SK-N-SH (cell line): ENCODE results near the gene ETHE1. TPM values are rescaled to one million over a fixed set of nuclear protein-coding genes. Genes with fewer than 3 reads are reported as not detected.

Experiments
- CTCF ChIA-PET: fragments of 300-600, 350-600 bp; formaldehyde crosslinking; extraction: SDS; loops from one replicate; lab custom pipeline; 2021; lab: Yijun Ruan, JAX
- POLR2A ChIA-PET: fragments of 350-600 bp; sonication (Branson Sonifier 250); formaldehyde crosslinking; extraction: SDS; loops from one replicate; lab custom pipeline; 2020; ENCODE audit warnings: antibody characterized with exemption, inconsistent platforms; lab: Yijun Ruan, JAX
- DNase-seq: peaks from one replicate; pipeline ENCODE4 v3.0.0; 2012
- H2AFZ ChIP-seq: fragments of 200-600 bp; sonication (generic); 2 replicates; pipeline ENCODE4 v1.8.1; 2016; ENCODE audit warnings: antibody characterized with exemption, mild to moderate bottlenecking, low read depth
- H3F3A ChIP-seq: fragments of 200-600 bp; sonication (generic); replicated peaks from 2 replicates; pipeline ENCODE3; 2016; ENCODE audit warnings: antibody characterized with exemption, mild to moderate bottlenecking; ENCODE audit not compliant: insufficient read depth
- H3K27ac ChIP-seq, 2 experiments: fragments of 200-500 bp in 1 of 2; fragments of 200-600 bp in 1 of 2; sonication (Bioruptor generic) in 1 of 2; sonication (generic), shearing (Covaris generic) in 1 of 2; 2 replicates each; pipeline versions ENCODE4 v1.5.1 to v1.6.1; 2014 to 2016; ENCODE audit warnings: low read depth in 2 of 2, inconsistent platforms in 1 of 2, low read length in 1 of 2, mild to moderate bottlenecking in 1 of 2, mixed read lengths in 1 of 2
- H3K27me3 ChIP-seq: fragments of 200-600 bp; sonication (generic), shearing (Covaris generic); 2 replicates; pipeline ENCODE4 v1.6.1; 2016; ENCODE audit warnings: mixed run types; ENCODE audit not compliant: insufficient read depth
- H3K36me3 ChIP-seq, 2 experiments: fragments of 200-500 bp in 1 of 2; fragments of 200-600 bp in 1 of 2; sonication (Bioruptor generic) in 1 of 2; sonication (generic) in 1 of 2; replicated peaks in 1 of 2; 2 replicates each; pipeline versions ENCODE3 to v1.5.1; 2014 to 2016; ENCODE audit warnings: low read length in 1 of 2, mild to moderate bottlenecking in 1 of 2; ENCODE audit not compliant: insufficient read depth in 2 of 2, control insufficient read depth in 1 of 2
- H3K4me1 ChIP-seq, 2 experiments: fragments of 200-500 bp in 1 of 2; fragments of 200-600 bp in 1 of 2; sonication (Bioruptor generic) in 1 of 2; sonication (generic), shearing (Covaris generic) in 1 of 2; 2 replicates each; pipeline versions ENCODE4 v1.5.1 to v1.6.1; 2014 to 2016; ENCODE audit warnings: low read depth in 1 of 2, low read length in 1 of 2, mixed run types in 1 of 2; ENCODE audit not compliant: insufficient read depth in 2 of 2, control insufficient read depth in 1 of 2
- H3K4me2 ChIP-seq: fragments of 200-600 bp; sonication (generic), shearing (Covaris generic); 2 replicates; pipeline ENCODE4 v1.6.1; 2017; ENCODE audit warnings: mixed run types
- H3K4me3 ChIP-seq, 2 experiments: fragments of 200-500 bp in 1 of 2; fragments of 200-600 bp in 1 of 2; sonication (Bioruptor generic) in 1 of 2; sonication (generic), shearing (Covaris generic) in 1 of 2; 2 replicates each; pipeline versions ENCODE4 v1.5.1 to v1.8.1; 2014 to 2016; ENCODE audit warnings: low read depth in 2 of 2, inconsistent platforms in 1 of 2, low read length in 1 of 2, mild to moderate bottlenecking in 1 of 2, mixed read lengths in 1 of 2, moderate library complexity in 1 of 2
- H3K79me2 ChIP-seq: fragments of 200-600 bp; sonication (generic); 2 replicates; pipeline ENCODE4 v1.8.1; 2017; ENCODE audit warnings: mild to moderate bottlenecking; ENCODE audit not compliant: insufficient read depth
- H3K9ac ChIP-seq: fragments of 200-600 bp; sonication (generic); 2 replicates; pipeline ENCODE4 v1.6.1; 2017; ENCODE audit warnings: mixed run types
- H3K9me2 ChIP-seq: fragments of 200-600 bp; sonication (generic); 2 replicates; pipeline ENCODE4 v1.6.1; 2017; ENCODE audit warnings: mixed run types
- H3K9me3 ChIP-seq: fragments of 200-600 bp; sonication (generic); 2 replicates; pipeline ENCODE4 v1.6.1; 2017; ENCODE audit warnings: mixed run types, mild to moderate bottlenecking, moderate library complexity
- H4K20me1 ChIP-seq: fragments of 200-600 bp; sonication (generic); 2 replicates; pipeline ENCODE4 v1.6.1; 2017; ENCODE audit warnings: mild to moderate bottlenecking, mixed run types; ENCODE audit not compliant: insufficient read depth
- FOXM1 ChIP-seq: IDR thresholded peaks from 2 replicates; pipeline ENCODE4 v1.4.0; 2012; ENCODE audit warnings: low read depth, mild to moderate bottlenecking
- GATA2 ChIP-seq: sonication (generic); formaldehyde crosslinking; IDR thresholded peaks from 2 replicates; pipeline ENCODE4 v1.5.0; 2020; ENCODE audit warnings: mild to moderate bottlenecking, missing genetic modification reagents
- IRF3 ChIP-seq: fragments of 150-350 bp; IDR thresholded peaks from 2 replicates; pipeline ENCODE4 v1.6.1; 2016; ENCODE audit warnings: mild to moderate bottlenecking, low read depth, low read length
- JUND ChIP-seq: IDR thresholded peaks from 2 replicates; pipeline ENCODE4 v1.4.0; 2012
- MAX ChIP-seq: IDR thresholded peaks from 2 replicates; pipeline ENCODE4 v1.4.0; 2012; ENCODE audit warnings: low read depth
- MEF2A ChIP-seq: IDR thresholded peaks from 2 replicates; pipeline ENCODE4 v1.4.0; 2012; ENCODE audit warnings: low read depth, borderline replicate concordance
- NRF1 ChIP-seq: IDR thresholded peaks from 2 replicates; pipeline ENCODE4 v1.6.1; 2012; ENCODE audit warnings: low read depth, mild to moderate bottlenecking, low read length
- PBX3 ChIP-seq: IDR thresholded peaks from 2 replicates; pipeline ENCODE4; 2012
- RAD21 ChIP-seq: IDR thresholded peaks from 2 replicates; pipeline ENCODE4 v1.6.1; 2012; ENCODE audit warnings: mild to moderate bottlenecking, low read length
- RCOR1 ChIP-seq: fragments of 150-350 bp; IDR thresholded peaks from 2 replicates; pipeline ENCODE4 v1.6.1; 2017; ENCODE audit warnings: antibody characterized with exemption, low read length
- RFX5 ChIP-seq: IDR thresholded peaks from 2 replicates; pipeline ENCODE4 v1.6.1; 2012; ENCODE audit warnings: mild to moderate bottlenecking, improper control_type of control experiment, low read length
- RXRA ChIP-seq: IDR thresholded peaks from 2 replicates; pipeline ENCODE4 v1.4.0; 2012; ENCODE audit warnings: low read depth, mild to moderate bottlenecking, borderline replicate concordance
- SMC3 ChIP-seq: IDR thresholded peaks from 2 replicates; pipeline ENCODE4 v1.6.1; 2012; ENCODE audit warnings: low read depth, low read length, improper control_type of control experiment
- TCF12 ChIP-seq: IDR thresholded peaks from 2 replicates; pipeline ENCODE4 v1.4.0; 2012
- TEAD4 ChIP-seq: IDR thresholded peaks from 2 replicates; pipeline ENCODE4 v1.4.0; 2012; ENCODE audit warnings: mild to moderate bottlenecking, borderline replicate concordance; ENCODE audit not compliant: insufficient read depth
- USF1 ChIP-seq: IDR thresholded peaks from 2 replicates; pipeline ENCODE4 v1.4.0; 2012; ENCODE audit warnings: low read depth, borderline replicate concordance
- USF2 ChIP-seq: fragments of 150-350 bp; IDR thresholded peaks from 2 replicates; pipeline ENCODE4 v1.6.1; 2017; ENCODE audit warnings: antibody characterized with exemption, low read length, low read depth, borderline replicate concordance
- YY1 ChIP-seq: IDR thresholded peaks from 2 replicates; pipeline ENCODE4 v1.4.0; 2012; ENCODE audit warnings: low read depth, mild to moderate bottlenecking
- WGBS: methylation state at CpG from one replicate; pipeline ENCODE4 v1.1.6; 2017; ENCODE audit warnings: low lambda C conversion rate; 5-methylcytosine and 5-hydroxymethylcytosine counted together
- polyA plus RNA-seq, 3 experiments: library from polyadenylated mRNA; depleted of rRNA; stranded (reverse); fragments of >200 nt; gene quantifications; 2 replicates each; pipeline ENCODE4 v1.2.3, GENCODE V29; 2012

The ETHE1 gene
- polyA plus RNA-seq, 1 of the 3 experiments (the other 2 are of a cell fraction): 86.2 TPM

- POLR2A ChIA-PET: no interaction called here
Observed at GRCh38 chr19:43552198-43552450, 25.1 kb upstream of the ETHE1 start.

GRCh38 chr19:43551399-43552197 lies 24.6 kb upstream of the ETHE1 start:
- no peaks in the 10 kb centered on the region for H3K9me3 ChIP-seq
- H4K20me1 ChIP-seq: no peaks in the 10 kb centered on the region
- H3K4me3 ChIP-seq: no peak overlapping the region
- no peak overlapping the region for H3K27ac ChIP-seq
- H3K4me1 ChIP-seq: no peaks in the 10 kb centered on the region
- no peaks in the 10 kb centered on the region for H3K9me2 ChIP-seq
- TF ChIP-seq RXRA (no peak), MEF2A (no peak), YY1 (no peak), RAD21 (no peak), RFX5 (no peak)
- peaks cover 17 to 46% of the 10 kb centered on the region in 2 experiments for H3K36me3 ChIP-seq
- no peaks in the 10 kb centered on the region; the same call in 1 of the 2 replicates for H3K79me2 ChIP-seq
- no peaks in the 10 kb centered on the region for H3K27me3 ChIP-seq
- ChIA-PET CTCF (interaction anchor here (0.8 to 8.5 kb wide), 2 partner anchors 16 to 44 kb away, joined by 3 to 104 read pairs; partner anchors contain the start of genes IRGQ and ZNF576), POLR2A (no interaction called here)
- no peak overlapping the region for H2AFZ ChIP-seq
- 92% methylated on average over 20 of the region's 23 CpGs for WGBS
- H3K9ac ChIP-seq: no peak overlapping the region
- DNase-seq: no peak
- H3K4me2 ChIP-seq: no peak overlapping the region
- peaks cover 10% of the 10 kb centered on the region for H3F3A ChIP-seq

More at GRCh38 chr19:43552198-43552450, 25.1 kb upstream of the ETHE1 start:
- Histone ChIP-seq H3K36me3 (peaks cover 18 to 46% of the 10 kb centered on the region in 2 experiments), H3K4me1 (no peaks in the 10 kb centered on the region), H3K27me3 (no peaks in the 10 kb centered on the region), H3K9ac (no peak overlapping the region), H3K4me3 (no peak overlapping the region), H2AFZ (no peak overlapping the region), H3K79me2 (no peaks in the 10 kb centered on the region; the same call in 1 of the 2 replicates), H3K27ac (no peak overlapping the region), H3K9me2 (no peaks in the 10 kb centered on the region), H4K20me1 (no peaks in the 10 kb centered on the region), H3K4me2 (no peak overlapping the region), H3F3A (peaks cover 13% of the 10 kb centered on the region), H3K9me3 (no peaks in the 10 kb centered on the region)
- no peak for TF ChIP-seq JUND
- no peak for TF ChIP-seq YY1
- WGBS: no CpG with 5 or more reads among the region's 3 CpGs
- CTCF ChIA-PET: interaction anchor here (2.1 to 8.5 kb wide), 2 partner anchors 33 to 43 kb away, joined by 9 to 104 read pairs; partner anchors contain the start of genes IRGQ and ZNF576
- no peak for DNase-seq

GRCh38 chr19:43548706-43549105 lies 21.7 kb upstream of the ETHE1 start:
- no peaks in the 10 kb centered on the region for H3K9me3 ChIP-seq
- no peak overlapping the region for H3K27ac ChIP-seq
- WGBS: 73% methylated on average over 2 of the region's 2 CpGs
- CTCF ChIA-PET: no interaction called here
- H3K9me2 ChIP-seq: no peaks in the 10 kb centered on the region
- H3K27me3 ChIP-seq: no peaks in the 10 kb centered on the region
- peaks cover 11 to 38% of the 10 kb centered on the region in 2 experiments for H3K36me3 ChIP-seq
- H3K9ac ChIP-seq: no peak overlapping the region
- H3K4me1 ChIP-seq: no peaks in the 10 kb centered on the region
- no peaks in the 10 kb centered on the region for H4K20me1 ChIP-seq
- POLR2A ChIA-PET: no interaction called here
- peaks cover 6% of the 10 kb centered on the region for H3F3A ChIP-seq
- no peak overlapping the region for H3K4me2 ChIP-seq
- no peak overlapping the region for H3K4me3 ChIP-seq
- no peak for DNase-seq
- H3K79me2 ChIP-seq: no peaks in the 10 kb centered on the region
- H2AFZ ChIP-seq: no peak overlapping the region
- TF ChIP-seq FOXM1 (no peak), USF1 (no peak), GATA2 (CRISPR knock-in tag) (no peak), TEAD4 (no peak), SMC3 (no peak), NRF1 (no peak), IRF3 (no peak), RFX5 (no peak), USF2 (no peak), MAX (no peak), RCOR1 (no peak), TCF12 (no peak), MEF2A (no peak), JUND (no peak), PBX3 (no peak)
